ENCODE results near the gene POMP. TPM values are rescaled to one million over a fixed set of nuclear protein-coding genes. Genes with fewer than 3 reads are reported as not detected.
"Not testable (repeated sequence)": the region's sequence is repeated elsewhere in the genome, so short reads cannot be mapped to it uniquely, and the experiment has no call there.

Gene POMP
- total RNA-seq, 1 donor from 2014 or later, result 97.4 TPM

- DNase-seq (ENCODE audit: low read depth in 2 of 2), result not testable (repeated sequence)
These were observed 34.9 kb downstream of the POMP start for GRCh38 chr13:28693605-28694491.

DNA sequence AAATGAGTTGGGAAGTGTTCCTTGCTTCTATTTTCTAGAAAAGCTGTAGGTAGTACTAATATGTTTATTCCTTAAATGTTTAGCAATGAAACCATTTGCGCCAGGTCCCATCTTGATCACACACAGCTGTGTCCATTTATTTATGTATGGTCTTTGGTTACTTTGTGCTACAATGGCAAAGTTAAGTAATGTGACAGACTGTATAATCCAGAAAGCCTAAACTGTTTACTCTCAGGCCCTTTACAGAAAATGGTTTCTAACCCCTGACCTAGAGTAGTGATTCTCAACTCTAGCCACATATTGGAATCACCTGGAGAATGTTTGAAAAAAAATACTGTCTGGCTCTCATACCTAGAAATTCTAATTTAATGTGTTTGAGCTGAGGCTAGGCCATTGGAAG is 38.5 kb downstream of the POMP start:
- no peak for DNase-seq (ENCODE audit: low read depth in 2 of 2)

DNA sequence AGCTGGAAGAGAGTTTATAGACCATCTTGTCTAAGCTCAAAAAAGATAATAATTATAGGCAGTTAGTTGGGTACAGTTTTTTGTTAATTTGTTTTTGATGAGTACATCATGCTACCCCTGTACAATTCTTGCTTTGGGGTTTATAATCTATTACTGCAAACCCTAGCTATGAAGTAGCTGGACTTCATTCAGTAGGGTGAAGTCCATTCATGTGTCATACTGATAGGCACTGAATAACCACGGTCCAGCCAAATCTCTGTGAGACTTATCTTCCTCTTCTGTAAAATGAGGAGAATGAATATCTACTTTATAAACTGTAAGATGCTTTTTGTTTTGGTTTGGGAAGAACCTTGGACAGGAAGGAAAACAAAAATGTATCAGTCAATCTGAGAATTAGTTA is 40.3 kb downstream of the POMP start:
- DNase-seq (ENCODE audit: low read depth in 2 of 2), result no peak

GRCh38 chr13:28704282-28704681 is 45.4 kb downstream of the POMP start:
- DNase-seq (ENCODE audit: low read depth in 2 of 2), result no peak

GRCh38 chr13:28704919-28705318 is 46.0 kb downstream of the POMP start:
- DNase-seq (ENCODE audit: low read depth in 2 of 2), result no peak

GRCh38 chr13:28705461-28706083 is 46.6 kb downstream of the POMP start:
- no peak for DNase-seq (ENCODE audit: low read depth in 2 of 2)

DNA sequence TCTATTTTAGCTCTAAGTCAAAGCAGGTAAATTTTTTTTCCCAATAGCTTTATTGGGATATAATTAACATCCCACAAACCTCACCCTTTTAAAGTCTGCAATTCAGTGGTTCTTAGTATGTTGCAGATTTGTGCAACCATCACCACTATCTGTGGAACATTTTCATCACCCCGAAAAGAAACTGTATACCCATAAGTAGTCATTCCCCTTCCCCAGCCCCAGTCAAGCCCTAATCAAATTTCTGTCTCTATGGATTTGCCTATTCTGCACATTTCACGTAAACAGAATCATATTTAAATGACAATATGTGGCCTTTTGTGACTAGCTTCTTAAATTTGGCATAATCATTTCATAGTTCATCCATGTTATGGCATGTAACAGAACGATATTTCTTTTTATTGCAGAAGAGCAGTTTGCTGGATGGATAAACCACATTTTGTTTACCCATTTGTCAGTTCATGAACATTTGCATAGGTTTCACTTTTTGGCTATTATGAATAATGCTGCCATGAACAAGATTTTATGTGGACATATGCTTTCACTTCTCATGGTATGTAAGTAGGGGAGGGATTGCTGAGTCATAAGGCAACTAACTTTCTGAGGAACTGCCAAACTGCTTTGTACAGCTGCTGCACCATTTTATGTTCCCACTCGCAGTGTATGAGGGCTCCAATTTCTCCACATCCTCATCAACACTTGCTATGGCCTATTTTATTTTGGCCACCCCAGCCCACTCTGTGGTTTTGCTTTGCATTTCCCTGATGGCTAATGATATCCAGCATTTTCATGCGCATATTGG is 48.9 kb downstream of the POMP start:
- no peak for DNase-seq (ENCODE audit: low read depth in 2 of 2)

DNA sequence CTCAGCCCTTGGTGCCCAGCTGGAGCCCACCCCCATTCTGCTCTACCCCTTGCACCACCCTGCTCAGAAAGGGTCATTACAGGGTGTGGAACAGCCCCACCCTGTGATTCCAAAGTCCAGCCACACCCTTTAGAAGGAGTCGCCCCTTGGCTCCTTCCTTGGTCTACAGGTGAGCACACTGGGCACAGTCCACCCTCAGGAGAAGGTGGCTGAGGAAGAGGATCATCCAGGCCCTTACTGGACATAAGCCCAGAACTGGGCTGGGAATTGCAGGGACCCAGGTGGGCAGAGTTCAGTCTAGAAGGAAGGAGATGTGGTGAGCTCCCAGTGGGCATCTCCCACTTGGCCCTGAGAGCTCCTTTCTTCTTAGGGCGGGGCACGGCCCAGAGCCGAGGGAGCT is 51.2 kb downstream of the POMP start:
- no peak for DNase-seq (ENCODE audit: low read depth in 2 of 2)

DNA sequence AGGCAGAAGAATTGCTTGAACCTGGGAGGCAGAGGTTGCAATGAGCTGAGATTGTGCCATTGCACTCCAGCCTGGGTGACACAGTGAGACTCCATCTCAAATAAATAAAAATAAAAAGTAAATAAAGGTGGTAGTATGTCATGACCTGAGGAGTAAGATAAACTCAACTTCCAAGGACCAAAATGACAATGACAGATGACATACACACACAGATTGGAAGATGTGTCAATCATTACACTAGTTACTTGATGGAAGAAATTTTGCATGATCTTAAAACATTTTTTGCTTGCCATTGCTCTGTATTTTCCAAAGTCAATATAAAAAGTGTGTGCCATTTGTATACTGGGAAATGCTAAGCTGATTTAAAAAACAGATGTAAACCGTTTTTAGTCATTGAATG is 55.7 kb downstream of the POMP start:
- no peak for DNase-seq (ENCODE audit: low read depth in 2 of 2)

DNA sequence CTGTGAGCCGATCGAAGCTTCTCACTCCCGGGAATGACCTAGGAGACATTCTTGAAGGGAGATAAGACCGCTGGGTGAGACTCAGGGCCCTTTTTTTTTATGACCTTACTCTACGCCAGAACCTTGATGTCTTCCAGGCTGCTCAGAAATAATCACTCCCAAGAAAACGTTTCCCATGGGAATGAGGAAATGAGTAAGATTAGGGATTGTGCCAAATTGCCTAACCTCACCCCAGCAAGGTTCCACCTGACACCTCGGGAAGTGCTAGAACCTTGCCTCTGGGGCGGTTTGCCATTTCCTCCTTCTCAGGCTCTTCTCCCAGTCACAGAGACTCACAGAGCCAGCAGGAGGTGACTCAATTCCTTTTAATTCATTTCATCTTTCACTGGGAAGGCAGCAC is 57.6 kb downstream of the POMP start:
- peak in 1 of 2 donors; percentile 85 for DNase-seq (ENCODE audit: low read depth in 2 of 2)

DNA sequence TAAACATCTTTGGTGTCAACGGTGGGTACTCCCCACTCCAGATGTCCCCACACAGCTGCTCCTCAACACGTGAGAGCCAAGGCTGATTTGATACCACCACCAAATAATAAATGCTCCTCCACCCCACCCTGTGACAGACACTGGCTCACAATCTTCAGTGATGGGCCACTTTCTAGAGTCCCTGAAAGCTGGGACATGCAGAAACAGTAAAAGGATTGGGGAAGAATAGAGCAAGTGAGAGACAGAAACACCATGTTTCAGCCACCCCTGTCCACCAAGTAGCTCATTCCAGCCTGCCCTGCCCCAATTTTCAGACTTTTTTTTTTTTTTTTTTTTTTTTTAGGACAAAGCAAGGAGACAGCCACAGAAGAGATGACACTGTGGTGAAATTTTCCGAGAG is 58.2 kb downstream of the POMP start:
- no peak for DNase-seq (ENCODE audit: low read depth in 2 of 2)

DNA sequence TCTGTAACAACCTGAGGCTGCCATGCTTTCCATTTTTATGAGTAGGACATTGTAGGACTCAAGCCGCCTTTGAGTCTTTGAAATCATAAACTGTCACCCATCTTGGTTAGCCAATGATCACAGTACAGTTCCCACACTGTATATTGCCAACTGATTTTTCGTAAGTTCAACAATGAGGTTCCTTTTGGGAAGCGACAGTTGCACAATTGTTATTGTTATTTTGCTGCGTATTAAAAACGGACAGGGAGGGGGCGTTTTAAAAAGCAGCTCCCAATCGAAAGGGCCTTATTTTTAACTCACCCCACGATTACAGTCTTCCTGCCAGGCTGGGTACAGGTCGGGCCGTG is 59.2 kb downstream of the POMP start:
- peak; percentile 32 to 48 for DNase-seq (ENCODE audit: low read depth in 2 of 2)

DNA sequence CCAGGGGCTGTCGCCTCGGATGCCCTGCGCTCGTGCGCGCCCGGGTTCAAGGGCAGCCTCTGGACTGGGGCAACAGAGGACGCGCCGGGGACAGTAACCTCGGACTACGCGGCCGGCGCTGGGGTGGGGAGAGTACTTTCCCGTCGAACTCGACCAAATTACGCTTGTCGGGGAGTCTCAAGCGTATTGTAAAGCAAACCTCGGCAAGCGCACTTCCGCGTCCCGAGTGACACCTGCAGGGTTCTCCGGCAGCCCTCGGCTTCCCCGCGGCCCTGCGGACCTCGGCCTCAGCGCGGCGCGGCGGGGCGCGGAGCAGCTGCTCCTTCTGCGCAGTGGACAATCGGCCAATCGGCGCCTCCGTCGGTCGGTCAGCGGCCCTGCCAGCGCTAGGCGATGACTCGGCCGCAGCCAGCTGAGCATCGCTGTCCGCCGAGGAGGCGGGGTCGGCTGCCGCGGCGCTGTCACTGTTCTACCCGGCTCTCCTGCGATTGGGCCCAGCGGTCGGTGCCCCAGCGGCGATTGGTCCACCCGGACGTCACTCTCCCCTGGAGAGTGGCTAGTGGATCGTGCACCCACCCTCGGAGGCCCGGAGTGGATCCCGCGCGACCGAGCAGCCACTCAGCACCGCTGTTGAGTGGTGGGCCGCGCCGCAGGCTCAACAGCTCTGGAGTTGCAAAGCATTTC is 59.8 kb downstream of the POMP start, which contains the start of gene SLC46A3:
TSS of gene SLC46A3 (minus strand) at position 428 of the 684 bp plus-strand sequence. CDS start 972 bp downstream, outside the sequence.
- DNase-seq (ENCODE audit: low read depth in 2 of 2), result peak; percentile 96 to 99

DNA sequence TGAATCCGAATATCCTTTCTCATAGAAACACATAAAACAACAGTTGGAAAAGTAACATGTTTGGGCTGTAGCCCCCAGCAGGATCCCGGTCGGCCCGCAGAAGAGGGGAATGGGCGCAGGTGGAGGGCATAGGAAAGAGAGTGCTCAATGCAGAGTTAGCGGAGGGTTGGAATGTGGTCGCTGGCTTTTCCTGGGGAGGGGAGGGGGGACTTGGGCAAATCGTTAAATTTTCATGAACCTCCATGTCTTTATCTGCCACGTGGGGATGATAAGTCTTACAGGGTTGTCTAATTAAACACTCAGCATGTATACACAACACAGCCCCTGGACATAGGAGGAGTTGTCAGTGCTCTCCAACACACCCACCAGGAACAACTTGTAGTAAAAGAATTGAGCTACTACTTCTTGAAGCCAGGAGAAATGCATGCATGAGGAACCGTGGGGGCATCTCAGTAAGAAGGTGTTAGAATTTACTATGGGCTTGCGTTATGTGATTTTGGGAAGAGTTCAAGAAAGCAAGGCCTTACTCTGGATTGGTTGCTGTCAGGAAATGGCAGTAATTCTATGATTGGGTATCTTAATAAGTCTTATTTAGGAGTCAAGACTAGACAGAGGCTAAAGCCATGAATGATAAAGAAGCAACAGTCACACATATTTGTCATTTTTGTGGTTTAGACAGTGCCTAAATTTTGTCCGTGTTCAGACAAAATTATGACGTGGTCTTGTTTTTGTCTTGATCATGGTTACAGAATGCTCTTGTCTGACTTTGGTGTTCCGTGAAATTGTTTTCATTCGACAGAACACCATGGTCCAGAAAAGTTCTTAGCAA is 60.5 kb downstream of the POMP start:
- DNase-seq (ENCODE audit: low read depth in 2 of 2), result no peak

- no peak for DNase-seq (ENCODE audit: low read depth in 2 of 2)
These were observed 64.9 kb downstream of the POMP start for GRCh38 chr13:28723806-28724205.

DNA sequence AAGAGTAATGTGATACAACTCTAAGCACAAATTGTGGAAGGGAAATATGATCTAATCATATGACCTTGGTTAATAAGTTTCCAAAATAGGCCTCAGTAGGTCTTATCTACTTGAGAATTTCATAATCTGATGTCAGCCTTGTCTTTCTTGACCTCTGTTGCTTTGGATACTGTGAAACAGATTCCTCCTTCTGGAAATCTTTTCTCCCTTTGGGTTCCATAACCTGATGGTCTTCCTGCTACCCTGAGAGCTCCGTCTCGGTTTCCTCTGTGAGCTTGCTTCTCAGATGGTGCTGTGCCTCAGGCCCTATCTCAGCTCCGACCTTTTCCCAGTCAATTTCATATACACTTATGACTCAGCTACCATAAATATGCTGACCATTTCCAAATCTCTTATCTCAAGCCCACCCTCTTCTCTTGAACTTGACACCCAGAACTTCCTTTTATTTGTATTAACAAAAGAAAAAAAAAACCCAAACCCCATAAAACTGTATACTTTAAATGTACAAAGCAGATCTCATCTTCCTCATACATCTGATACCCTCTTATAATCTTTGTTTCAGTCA is 66.2 kb downstream of the POMP start:
- no peak for DNase-seq (ENCODE audit: low read depth in 2 of 2)

All from dermis microvascular lymphatic vessel endothelial cell (primary cell).